PC-9 (cell line): Measurements from ENCODE around the gene KIFC1.

Source experiments
- CTCF ChIP-seq: fragments of 200-600 bp; sonication (generic); conservative IDR thresholded peaks from 2 replicates; pipeline ENCODE4 v1.6.1; 2017; ENCODE audit warnings: mixed run types, antibody characterized with exemption, mild to moderate bottlenecking, moderate library complexity
- EZH2 ChIP-seq: fragments of 200-600 bp; sonication (generic); IDR thresholded peaks from 2 replicates; pipeline ENCODE4 v1.8.0; 2017; ENCODE audit warnings: antibody characterized with exemption, low read depth

- no peak for TF ChIP-seq CTCF
- no peak for TF ChIP-seq EZH2
Measured at GRCh38 chr6:33443619-33444504, 52.2 kb downstream of the KIFC1 start.
